Measurements from ENCODE around the gene AKAP17A.

DNA sequence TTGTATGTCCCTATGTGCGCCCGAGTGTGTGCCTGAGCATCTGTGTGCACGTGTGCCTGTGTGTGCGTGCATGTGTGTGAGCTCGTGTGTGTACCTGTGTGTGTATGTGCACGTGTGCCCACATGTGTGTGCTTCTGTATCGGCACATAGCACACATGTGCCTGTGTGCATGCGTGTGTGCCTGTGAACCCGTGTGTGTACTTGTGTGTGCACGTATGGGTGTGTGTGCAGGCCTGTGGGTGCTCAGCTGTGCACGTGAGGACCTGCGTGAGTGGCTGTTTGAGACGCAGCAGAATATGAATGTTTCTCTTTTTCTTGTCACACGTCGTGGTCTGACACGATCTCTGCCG lies 4.3 kb downstream of the AKAP17A start:
- TF ChIP-seq, protein P1, sequence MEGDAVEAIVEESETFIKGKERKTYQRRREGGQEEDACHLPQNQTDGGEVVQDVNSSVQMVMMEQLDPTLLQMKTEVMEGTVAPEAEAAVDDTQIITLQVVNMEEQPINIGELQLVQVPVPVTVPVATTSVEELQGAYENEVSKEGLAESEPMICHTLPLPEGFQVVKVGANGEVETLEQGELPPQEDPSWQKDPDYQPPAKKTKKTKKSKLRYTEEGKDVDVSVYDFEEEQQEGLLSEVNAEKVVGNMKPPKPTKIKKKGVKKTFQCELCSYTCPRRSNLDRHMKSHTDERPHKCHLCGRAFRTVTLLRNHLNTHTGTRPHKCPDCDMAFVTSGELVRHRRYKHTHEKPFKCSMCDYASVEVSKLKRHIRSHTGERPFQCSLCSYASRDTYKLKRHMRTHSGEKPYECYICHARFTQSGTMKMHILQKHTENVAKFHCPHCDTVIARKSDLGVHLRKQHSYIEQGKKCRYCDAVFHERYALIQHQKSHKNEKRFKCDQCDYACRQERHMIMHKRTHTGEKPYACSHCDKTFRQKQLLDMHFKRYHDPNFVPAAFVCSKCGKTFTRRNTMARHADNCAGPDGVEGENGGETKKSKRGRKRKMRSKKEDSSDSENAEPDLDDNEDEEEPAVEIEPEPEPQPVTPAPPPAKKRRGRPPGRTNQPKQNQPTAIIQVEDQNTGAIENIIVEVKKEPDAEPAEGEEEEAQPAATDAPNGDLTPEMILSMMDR (IDR thresholded peaks at IDR 0.05; ENCODE audit: insufficient read depth, low read length, poor library complexity, severe bottlenecking): no peak
- TF ChIP-seq EZH2phosphoT487 (conservative IDR thresholded peaks at IDR 0.05; ENCODE audit: low read length): no peak

Data from SU-DHL-6 (cell line).